H9 (cell line): ENCODE results near the gene PTEN. TPM values are rescaled to one million over a fixed set of nuclear protein-coding genes. Genes with fewer than 3 reads are reported as not detected.

Source experiments
- DNase-seq: peaks from one replicate; pipeline ENCODE4 v3.0.0-alpha.2; 2017
- H2AFZ ChIP-seq: one replicate; pipeline ENCODE4 v1.6.1; 2013; ENCODE audit warnings: mild to moderate bottlenecking, low read length, control low read depth, moderate library complexity
- H2AK5ac ChIP-seq: 2 replicates; pipeline ENCODE4 v1.6.1; 2013; ENCODE audit warnings: low read length, control low read depth, mixed read lengths; ENCODE audit not compliant: insufficient read length
- H2BK120ac ChIP-seq: one replicate; pipeline ENCODE4 v1.6.1; 2013; ENCODE audit warnings: low read depth, mild to moderate bottlenecking, low read length, control low read depth, inconsistent platforms; ENCODE audit not compliant: poor library complexity, severe bottlenecking
- H2BK12ac ChIP-seq: 2 replicates; pipeline ENCODE4 v1.6.1; 2013; ENCODE audit warnings: low read length, control low read depth, mixed read lengths, low read depth; ENCODE audit not compliant: insufficient read length
- H2BK15ac ChIP-seq: 2 replicates; pipeline ENCODE4 v1.6.1; 2013; ENCODE audit warnings: low read depth, low read length, control low read depth
- H2BK20ac ChIP-seq: one replicate; pipeline ENCODE4 v1.6.1; 2013; ENCODE audit warnings: low read depth, mild to moderate bottlenecking, low read length, control low read depth, inconsistent platforms; ENCODE audit not compliant: poor library complexity, severe bottlenecking
- H2BK5ac ChIP-seq: 2 replicates; pipeline ENCODE4 v1.6.1; 2013; ENCODE audit warnings: low read length, control low read depth, mixed read lengths; ENCODE audit not compliant: insufficient read length
- H3K14ac ChIP-seq: 2 replicates; pipeline ENCODE4 v1.6.1; 2013; ENCODE audit warnings: low read length, control low read depth; ENCODE audit not compliant: insufficient read depth
- H3K18ac ChIP-seq: 2 replicates; pipeline ENCODE4 v1.6.1; 2013; ENCODE audit warnings: low read depth, mild to moderate bottlenecking, mixed read lengths, low read length, control low read depth; ENCODE audit not compliant: insufficient read length
- H3K23ac ChIP-seq: 2 replicates; pipeline ENCODE4 v1.6.1; 2013; ENCODE audit warnings: low read length, control low read depth, mixed read lengths, low read depth; ENCODE audit not compliant: insufficient read length
- H3K23me2 ChIP-seq: 2 replicates; pipeline ENCODE4 v1.6.1; 2013; ENCODE audit warnings: low read depth, mild to moderate bottlenecking, mixed read lengths, low read length, control low read depth; ENCODE audit not compliant: insufficient read length, poor library complexity, severe bottlenecking
- H3K27ac ChIP-seq: 2 replicates; pipeline ENCODE4 v1.5.1; 2013; ENCODE audit warnings: low read length, control low read depth, mixed read lengths, low read depth; ENCODE audit not compliant: insufficient read length
- H3K27me3 ChIP-seq: 2 replicates; pipeline ENCODE4 v1.6.1; 2013; ENCODE audit warnings: low read length, control low read depth, inconsistent platforms; ENCODE audit not compliant: insufficient read depth
- H3K4ac ChIP-seq: 2 replicates; pipeline ENCODE4 v1.6.1; 2013; ENCODE audit warnings: low read depth, mild to moderate bottlenecking, control low read depth, inconsistent platforms, low read length, moderate library complexity
- H3K4me1 ChIP-seq: 2 replicates; pipeline ENCODE4 v1.6.1; 2013; ENCODE audit warnings: low read length, control low read depth, inconsistent platforms; ENCODE audit not compliant: insufficient read depth
- H3K4me2 ChIP-seq: 2 replicates; pipeline ENCODE4 v1.6.1; 2013; ENCODE audit warnings: low read length, control low read depth, mixed read lengths; ENCODE audit not compliant: insufficient read length, insufficient read depth
- H3K56ac ChIP-seq: 2 replicates; pipeline ENCODE4 v1.6.1; 2013; ENCODE audit warnings: low read depth, mild to moderate bottlenecking, mixed read lengths, low read length, control low read depth; ENCODE audit not compliant: insufficient read length
- H3K79me1 ChIP-seq: 2 replicates; pipeline ENCODE4 v1.6.1; 2013; ENCODE audit warnings: low read depth, mild to moderate bottlenecking, moderate library complexity, low read length, control low read depth, inconsistent platforms; ENCODE audit not compliant: insufficient read depth, poor library complexity, severe bottlenecking
- H3K79me2 ChIP-seq: 2 replicates; pipeline ENCODE4 v1.6.1; 2013; ENCODE audit warnings: low read length, control low read depth, inconsistent platforms; ENCODE audit not compliant: insufficient read depth
- H3K9ac ChIP-seq: 2 replicates; pipeline ENCODE4 v1.6.1; 2013; ENCODE audit warnings: low read length, control low read depth, mixed read lengths; ENCODE audit not compliant: insufficient read length; ENCODE audit errors: extremely low read depth
- H3K9me3 ChIP-seq: one replicate; pipeline ENCODE4 v1.6.1; 2013; ENCODE audit warnings: low read depth, low read length, inconsistent platforms; ENCODE audit not compliant: control insufficient read depth
- H3T11ph ChIP-seq: one replicate; pipeline ENCODE4 v1.6.1; 2013; ENCODE audit warnings: mild to moderate bottlenecking, low read length, control low read depth, inconsistent platforms
- H4K20me1 ChIP-seq: one replicate; pipeline ENCODE4 v1.6.1; 2013; ENCODE audit not compliant: control insufficient read depth, insufficient read length, insufficient read depth
- H4K5ac ChIP-seq: 2 replicates; pipeline ENCODE4 v1.6.1; 2013; ENCODE audit warnings: low read depth, mild to moderate bottlenecking, mixed read lengths, low read length, control low read depth; ENCODE audit not compliant: insufficient read length
- H4K8ac ChIP-seq: replicated peaks from 2 replicates; pipeline ENCODE4 v1.6.1; 2013; ENCODE audit warnings: low read length, control low read depth, mixed read lengths, low read depth; ENCODE audit not compliant: insufficient read length
- H4K91ac ChIP-seq: 2 replicates; pipeline ENCODE4 v1.6.1; 2013; ENCODE audit warnings: low read depth, mild to moderate bottlenecking, moderate library complexity, mixed read lengths, low read length, control low read depth; ENCODE audit not compliant: insufficient read length
- H3K27ac Mint-ChIP-seq, 3 experiments: 2 replicates in 2 of 3; 3 replicates in 1 of 3; pipeline ENCODE4 v1.8.0; 2020 to 2021; ENCODE audit warnings: mixed read lengths in 3 of 3, mild to moderate bottlenecking in 1 of 3, moderate library complexity in 1 of 3
- H3K27me3 Mint-ChIP-seq: 2 replicates; pipeline ENCODE4 v1.8.0; 2021; ENCODE audit warnings: low read depth, mild to moderate bottlenecking, moderate library complexity, mixed read lengths
- H3K36me3 Mint-ChIP-seq, 3 experiments: 2 replicates in 2 of 3; 3 replicates in 1 of 3; pipeline ENCODE4 v1.8.0; 2020 to 2021; ENCODE audit warnings: low read depth in 3 of 3, mixed read lengths in 3 of 3; ENCODE audit not compliant: insufficient read depth in 1 of 3
- H3K4me1 Mint-ChIP-seq, 2 experiments: 2 replicates each; pipeline ENCODE4 v1.8.0; 2020; ENCODE audit warnings: mixed read lengths in 2 of 2
- H3K4me3 Mint-ChIP-seq, 2 experiments: 2 replicates in 1 of 2; 3 replicates in 1 of 2; pipeline ENCODE4 v1.8.0; 2020 to 2021; ENCODE audit warnings: mild to moderate bottlenecking in 2 of 2, mixed read lengths in 2 of 2, moderate library complexity in 1 of 2
- H3K9me3 Mint-ChIP-seq, 2 experiments: 2 replicates in 1 of 2; 3 replicates in 1 of 2; pipeline ENCODE4 v1.8.0; 2020; ENCODE audit warnings: mild to moderate bottlenecking in 2 of 2, mixed read lengths in 2 of 2, moderate library complexity in 1 of 2
- CTCF ChIP-seq: fragments of 200-600 bp; sonication (generic); conservative IDR thresholded peaks from 3 replicates; pipeline ENCODE4 v1.8.0; 2021; ENCODE audit warnings: antibody characterized with exemption, mild to moderate bottlenecking
- WGBS: extraction: QIAGEN DNeasy Blood & Tissue Kit; methylation state at CpG from one replicate; pipeline ENCODE4 v1.1.7; 2013; ENCODE audit warnings: missing lambda C conversion rate, low lambda C conversion rate, mixed read lengths; ENCODE audit not compliant: insufficient read length; ENCODE audit errors: extremely low coverage; 5-methylcytosine and 5-hydroxymethylcytosine counted together
- total RNA-seq: library from RNA; stranded (reverse); gene quantifications from 2 replicates; pipeline ENCODE4 v1.2.1, GENCODE V29; 2021

PTEN gene
- total RNA-seq, 1 experiment from 2014 or later = 52.8 TPM

GRCh38 chr10:87872828-87873227 lies 9.4 kb downstream of the PTEN start:
- Mint-ChIP-seq H3K36me3 (peaks cover 0 to 6% (median 4%) of the 10 kb centered on the region in 3 experiments; a peak in 2 of 7 replicates), H3K4me1 (peaks cover 19 to 29% of the 10 kb centered on the region in 2 experiments), H3K27ac (peak overlapping the region in 1 of 3 experiments; percentile 53; a peak in 1 of 7 replicates), H3K4me3 (no peak overlapping the region), H3K9me3 (no peaks in the 10 kb centered on the region), H3K27me3 (no peaks in the 10 kb centered on the region)
- no CpG with 5 or more reads among the region's 6 CpGs for WGBS
- no peaks in the 10 kb centered on the region for H3K27me3 ChIP-seq
- H3K9me3 ChIP-seq = no peaks in the 10 kb centered on the region
- H2BK15ac ChIP-seq = no peak overlapping the region
- no peak overlapping the region for H3K27ac ChIP-seq
- H4K91ac ChIP-seq = no peak overlapping the region
- H2BK120ac ChIP-seq = no peak overlapping the region
- TF ChIP-seq CTCF = no peak
- DNase-seq = no peak
- H3K23me2 ChIP-seq = no peaks in the 10 kb centered on the region
- H4K8ac ChIP-seq = no peak overlapping the region
- no peak overlapping the region for H3K4me2 ChIP-seq
- no peak overlapping the region for H3K14ac ChIP-seq
- no peak overlapping the region for H4K5ac ChIP-seq
- H2BK12ac ChIP-seq = no peak overlapping the region
- no peak overlapping the region for H3K56ac ChIP-seq
- peaks cover 19% of the 10 kb centered on the region; the same call in 1 of the 2 replicates for H3K79me2 ChIP-seq
- no peaks in the 10 kb centered on the region for H4K20me1 ChIP-seq
- H2AK5ac ChIP-seq = no peak overlapping the region
- H3T11ph ChIP-seq = no peak overlapping the region
- H3K79me1 ChIP-seq = peaks cover 6% of the 10 kb centered on the region
- H3K4ac ChIP-seq = no peak overlapping the region
- H3K18ac ChIP-seq = no peak overlapping the region
- no peak overlapping the region for H2BK20ac ChIP-seq
- H2BK5ac ChIP-seq = no peak overlapping the region
- H3K4me1 ChIP-seq = no peaks in the 10 kb centered on the region; the same call in 1 of the 2 replicates
- H2AFZ ChIP-seq = no peak overlapping the region
- no peak overlapping the region for H3K9ac ChIP-seq
- H3K23ac ChIP-seq = no peak overlapping the region
